Spinal cord (tissue), 10 donors: ENCODE measurements around the gene BEND7. TPM values are rescaled to one million over a fixed set of nuclear protein-coding genes. Genes with fewer than 3 reads are reported as not detected.

Experiments
- DNase-seq, 6 donors: peaks; one replicate each; pipeline versions ENCODE4 v3.0.0 to v3.0.0-alpha.2; 2013 to 2015; ENCODE audit warnings: low spot score in 6 of 6, low read depth in 4 of 6
- H3K27ac ChIP-seq: one replicate; pipeline ENCODE4 v1.5.1; 2013; ENCODE audit warnings: low read depth, low read length, control low read depth
- H3K27me3 ChIP-seq: one replicate; pipeline ENCODE4 v1.6.1; 2013; ENCODE audit warnings: low read length; ENCODE audit not compliant: control insufficient read depth, insufficient read depth
- H3K36me3 ChIP-seq: one replicate; pipeline ENCODE4 v1.6.1; 2013; ENCODE audit warnings: low read length; ENCODE audit not compliant: control insufficient read depth, insufficient read depth
- H3K4me1 ChIP-seq: one replicate; pipeline ENCODE4 v1.6.1; 2013; ENCODE audit warnings: low read length; ENCODE audit not compliant: control insufficient read depth, insufficient read depth
- H3K4me3 ChIP-seq: one replicate; pipeline ENCODE4 v1.5.1; 2013; ENCODE audit warnings: low read depth, low read length, control low read depth
- H3K9me3 ChIP-seq: one replicate; pipeline ENCODE4 v1.6.1; 2013; ENCODE audit warnings: low read length; ENCODE audit not compliant: control insufficient read depth, insufficient read depth
- WGBS: methylation state at CpG from one replicate; pipeline ENCODE4 v1.1.5; 2013; ENCODE audit warnings: missing lambda C conversion rate; ENCODE audit not compliant: insufficient coverage; 5-methylcytosine and 5-hydroxymethylcytosine counted together
- polyA plus RNA-seq, 2 donors: library from polyadenylated mRNA; unstranded; fragments of 120-200 nt; gene quantifications; one replicate each; pipeline ENCODE4 v1.2.1, GENCODE V29; 2013; ENCODE audit not compliant: insufficient read length in 2 of 2
- total RNA-seq, 2 donors: library from RNA; depleted of rRNA in 1 of 2; stranded (reverse); fragments of 120-200 nt in 1 of 2; fragments of >200 nt in 1 of 2; gene quantifications; one replicate each; pipeline versions ENCODE4 v1.2.3 to v1.2.4, GENCODE V29; 2013 to 2014
- donor health status: healthy.

The BEND7 gene
- total and polyA plus RNA-seq, 4 donors: 20.0 to 28.2 (median 24.2) TPM

GRCh38 chr10:13462551-13462950, 66.3 kb downstream of the BEND7 start:
- DNase-seq: no peak
- Histone ChIP-seq H3K4me3 (no peak overlapping the region), H3K9me3 (no peaks in the 10 kb centered on the region), H3K27me3 (no peaks in the 10 kb centered on the region), H3K27ac (no peak overlapping the region), H3K36me3 (no peaks in the 10 kb centered on the region), H3K4me1 (peaks cover 2% of the 10 kb centered on the region)

GRCh38 chr10:13458687-13459012, 70.2 kb downstream of the BEND7 start:
- WGBS: no CpG with 5 or more reads among the region's 4 CpGs
- Histone ChIP-seq H3K36me3 (peaks cover 9% of the 10 kb centered on the region), H3K4me1 (peaks cover 2% of the 10 kb centered on the region), H3K27ac (no peak overlapping the region), H3K9me3 (no peaks in the 10 kb centered on the region), H3K4me3 (no peak overlapping the region), H3K27me3 (no peaks in the 10 kb centered on the region)
- DNase-seq: no peak

- WGBS: 63% methylated on average over 10 of the region's 13 CpGs
- Histone ChIP-seq H3K4me3 (no peak overlapping the region), H3K27me3 (no peaks in the 10 kb centered on the region), H3K4me1 (peaks cover 2% of the 10 kb centered on the region), H3K36me3 (peaks cover 9% of the 10 kb centered on the region), H3K9me3 (no peaks in the 10 kb centered on the region), H3K27ac (no peak overlapping the region)
- peak in 2 of 6 donors; percentile 12 to 66 for DNase-seq
Observed at GRCh38 chr10:13457958-13458686, 70.7 kb downstream of the BEND7 start.

GRCh38 chr10:13453896-13454295, 74.9 kb downstream of the BEND7 start:
- H3K27me3 ChIP-seq: no peaks in the 10 kb centered on the region
- 67% methylated on average over 7 of the region's 8 CpGs for WGBS
- H3K4me3 ChIP-seq: no peak overlapping the region
- peaks cover 2% of the 10 kb centered on the region for H3K4me1 ChIP-seq
- no peaks in the 10 kb centered on the region for H3K9me3 ChIP-seq
- H3K27ac ChIP-seq: no peak overlapping the region
- DNase-seq: no peak
- peaks cover 13% of the 10 kb centered on the region for H3K36me3 ChIP-seq

GRCh38 chr10:13450069-13450468, 78.7 kb downstream of the BEND7 start:
- H3K27ac ChIP-seq: no peak overlapping the region
- H3K36me3 ChIP-seq: peaks cover 11% of the 10 kb centered on the region
- H3K4me1 ChIP-seq: no peaks in the 10 kb centered on the region
- H3K4me3 ChIP-seq: no peak overlapping the region
- DNase-seq: peak in 1 of 6 donors; percentile 65
- H3K27me3 ChIP-seq: no peaks in the 10 kb centered on the region
- 80% methylated on average over 4 of the region's 4 CpGs for WGBS
- H3K9me3 ChIP-seq: no peaks in the 10 kb centered on the region

- DNase-seq: no peak
- no peaks in the 10 kb centered on the region for H3K27me3 ChIP-seq
- no peak overlapping the region for H3K4me3 ChIP-seq
- no peaks in the 10 kb centered on the region for H3K4me1 ChIP-seq
- H3K27ac ChIP-seq: no peak overlapping the region
- no peaks in the 10 kb centered on the region for H3K9me3 ChIP-seq
- peaks cover 11% of the 10 kb centered on the region for H3K36me3 ChIP-seq
- no CpG with 5 or more reads among the region's 7 CpGs for WGBS
Observed at GRCh38 chr10:13449296-13449695, 79.5 kb downstream of the BEND7 start.

GRCh38 chr10:13448216-13448615, 80.6 kb downstream of the BEND7 start:
- H3K9me3 ChIP-seq: no peaks in the 10 kb centered on the region

GRCh38 chr10:13445656-13446400, 83.0 kb downstream of the BEND7 start:
- Histone ChIP-seq H3K27me3 (no peaks in the 10 kb centered on the region), H3K36me3 (peaks cover 6% of the 10 kb centered on the region), H3K4me1 (no peaks in the 10 kb centered on the region), H3K4me3 (no peak overlapping the region), H3K27ac (no peak overlapping the region), H3K9me3 (no peaks in the 10 kb centered on the region)
- WGBS: 66% methylated on average over 3 of the region's 8 CpGs
- peak in 2 of 6 donors; percentile 6 to 70 for DNase-seq

More at GRCh38 chr10:13448216-13448615, 80.6 kb downstream of the BEND7 start:
- H3K4me3 ChIP-seq: no peak overlapping the region
- H3K36me3 ChIP-seq: peaks cover 11% of the 10 kb centered on the region
- no peaks in the 10 kb centered on the region for H3K27me3 ChIP-seq
- no peaks in the 10 kb centered on the region for H3K4me1 ChIP-seq
- 96% methylated on average over 5 of the region's 8 CpGs for WGBS
- DNase-seq: no peak
- H3K27ac ChIP-seq: no peak overlapping the region

GRCh38 chr10:13441476-13441875, 87.3 kb downstream of the BEND7 start:
- no peak overlapping the region for H3K27ac ChIP-seq
- peaks cover 15% of the 10 kb centered on the region for H3K4me1 ChIP-seq
- H3K4me3 ChIP-seq: no peak overlapping the region
- peaks cover 7% of the 10 kb centered on the region for H3K27me3 ChIP-seq
- WGBS: 58% methylated on average over 3 of the region's 7 CpGs
- H3K9me3 ChIP-seq: no peaks in the 10 kb centered on the region
- H3K36me3 ChIP-seq: peaks cover 2% of the 10 kb centered on the region
- no peak for DNase-seq
